ENCODE measurements around the gene ACSL4. TPM values are rescaled to one million over a fixed set of nuclear protein-coding genes. Genes with fewer than 3 reads are reported as not detected.
"Not testable (repeated sequence)": the region's sequence is repeated elsewhere in the genome, so short reads cannot be mapped to it uniquely, and the experiment has no call there.

The ACSL4 gene
- total RNA-seq, 1 donor from 2014 or later, result 87.7 TPM

DNA sequence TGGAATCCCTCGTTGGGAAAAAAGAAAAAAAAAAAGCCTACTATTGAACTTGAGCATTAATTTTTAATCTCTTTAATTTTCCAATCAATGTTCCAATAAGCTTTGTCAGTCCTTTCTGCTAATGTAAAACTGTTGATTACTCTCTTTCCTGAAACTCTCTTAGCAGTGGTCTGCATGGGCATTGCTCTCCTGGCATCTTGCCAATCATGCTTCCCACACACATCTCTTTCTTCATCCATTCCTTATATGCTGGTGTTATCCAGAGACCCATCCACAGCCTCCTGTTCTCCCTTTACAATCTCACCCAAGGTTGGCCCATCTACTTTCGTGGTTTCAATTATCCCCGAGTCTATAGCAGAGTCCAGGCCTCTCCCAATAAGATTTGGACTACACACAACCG, 76.3 kb downstream of the ACSL4 start:
- TF ChIP-seq CTCF (IDR thresholded peaks at IDR 0.05), result no peak
- intact Hi-C loops (cut with DNase I), result no loop called here
- peaks cover 23% of the 10 kb centered on the region for H3K36me3 ChIP-seq
- no peak overlapping the region for H3K27ac ChIP-seq
- DNase-seq (no peak), ATAC-seq (peak in 1 of 2 donors; percentile 16)
- H3K9me3 ChIP-seq, result no peaks in the 10 kb centered on the region
- H3K4me3 ChIP-seq, result no peak overlapping the region
- H3K4me1 ChIP-seq, result no peaks in the 10 kb centered on the region
- no peaks in the 10 kb centered on the region for H3K27me3 ChIP-seq (ENCODE audit: low read depth)

DNA sequence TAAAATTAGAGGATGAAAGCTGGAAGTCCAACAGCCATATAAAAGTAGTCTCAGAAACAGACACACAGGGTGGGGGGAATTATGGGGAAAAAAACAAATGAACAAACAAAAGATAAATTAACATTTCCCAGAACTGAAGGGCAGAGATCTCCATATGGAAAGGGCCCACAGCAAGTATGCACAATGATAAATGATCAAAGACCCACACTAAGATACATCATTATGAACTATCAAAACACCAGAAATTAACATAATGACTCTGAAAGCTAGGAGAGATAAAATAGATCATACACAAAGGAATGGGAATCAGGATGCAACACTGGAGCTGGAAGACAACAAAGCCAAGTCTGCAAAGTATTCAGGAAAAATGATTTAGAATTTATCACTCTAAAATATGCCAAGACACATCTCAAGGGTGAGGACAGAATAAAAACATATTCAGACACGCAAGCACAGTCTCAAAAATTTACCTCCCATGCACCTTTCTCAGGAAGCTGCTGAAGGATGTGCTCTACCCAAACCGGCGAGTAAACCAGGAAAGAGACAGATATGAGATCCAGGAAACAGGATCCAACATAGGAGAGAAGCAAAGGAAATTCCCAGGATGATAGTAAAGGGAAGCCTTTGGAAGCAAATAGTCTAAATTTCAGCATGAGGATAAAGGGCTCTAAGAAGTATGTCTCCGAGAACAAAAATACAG, 77.4 kb downstream of the ACSL4 start:
- no peaks in the 10 kb centered on the region for H3K4me1 ChIP-seq
- H3K36me3 ChIP-seq, result peaks cover 21% of the 10 kb centered on the region
- no peak overlapping the region for H3K27ac ChIP-seq
- DNase-seq (no peak), ATAC-seq (no peak)
- intact Hi-C loops (cut with DNase I), result no loop called here
- no peak for TF ChIP-seq CTCF (IDR thresholded peaks at IDR 0.05)
- H3K27me3 ChIP-seq (ENCODE audit: low read depth), result no peaks in the 10 kb centered on the region
- H3K9me3 ChIP-seq, result no peaks in the 10 kb centered on the region
- no peak overlapping the region for H3K4me3 ChIP-seq

DNA sequence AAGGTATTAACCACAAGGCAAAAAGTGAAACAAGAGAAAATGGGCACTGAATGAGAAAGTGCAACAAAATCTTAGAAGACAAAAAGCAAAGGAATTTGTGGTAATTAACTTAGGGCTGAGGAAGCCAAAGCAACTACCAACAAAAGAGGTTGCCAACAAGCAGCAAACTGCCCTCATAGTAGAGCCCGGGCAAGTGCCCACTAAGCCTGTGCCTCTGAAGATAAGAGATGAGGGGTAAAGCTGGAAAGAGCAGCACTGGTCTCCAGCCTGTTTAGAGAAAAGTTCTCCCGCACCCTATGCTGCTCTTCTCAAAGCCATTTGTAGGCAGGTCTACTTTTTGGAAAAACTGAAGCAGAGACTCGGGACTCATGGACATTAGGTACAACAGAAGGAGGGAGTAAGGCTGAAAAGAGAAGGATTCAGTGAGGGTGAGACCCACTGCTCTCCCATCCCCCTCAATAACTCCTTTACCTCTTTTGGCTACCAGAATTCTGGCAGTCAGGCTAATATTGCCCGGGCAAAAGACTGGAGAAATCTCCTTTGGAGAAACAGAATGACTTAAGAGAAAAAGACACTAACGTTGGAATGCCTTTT, 78.4 kb downstream of the ACSL4 start:
- Histone ChIP-seq H3K9me3 (no peaks in the 10 kb centered on the region), H3K36me3 (peaks cover 17% of the 10 kb centered on the region), H3K27ac (no peak overlapping the region), H3K4me3 (no peak overlapping the region), H3K4me1 (no peaks in the 10 kb centered on the region), H3K27me3 (ENCODE audit: low read depth) (no peaks in the 10 kb centered on the region)
- ATAC-seq (no peak), DNase-seq (no peak)
- intact Hi-C loops (cut with DNase I), result no loop called here
- no peak for TF ChIP-seq CTCF (IDR thresholded peaks at IDR 0.05)

GRCh38 chrX:109644671-109645070, 88.4 kb downstream of the ACSL4 start:
- H3K27ac ChIP-seq; H3K4me1 ChIP-seq; ATAC-seq; H3K36me3 ChIP-seq; H3K4me3 ChIP-seq; DNase-seq; H3K9me3 ChIP-seq; H3K27me3 ChIP-seq (ENCODE audit: low read depth); intact Hi-C loops (cut with DNase I): not testable (repeated sequence)

DNA sequence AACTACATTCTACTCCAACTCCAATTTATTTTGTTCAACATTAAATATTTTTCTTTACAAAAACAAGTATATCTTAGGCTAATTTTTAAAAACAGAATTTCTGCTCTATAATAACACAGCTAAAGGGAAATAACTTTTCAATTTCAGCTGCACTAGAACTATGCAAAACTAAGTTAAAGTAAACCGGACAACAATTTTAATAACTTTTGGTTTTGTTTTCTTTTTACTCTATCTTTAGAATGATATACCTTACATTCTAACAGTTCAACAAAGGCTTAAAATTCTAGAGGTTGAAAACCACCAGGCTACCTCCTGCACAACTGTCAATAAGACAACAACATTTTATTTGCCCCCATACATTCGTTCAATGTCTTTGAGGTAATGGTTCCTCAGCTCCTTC, 89.4 kb downstream of the ACSL4 start:
- DNase-seq (no peak), ATAC-seq (no peak)
- Histone ChIP-seq H3K27ac (no peak overlapping the region), H3K9me3 (no peaks in the 10 kb centered on the region), H3K4me1 (no peaks in the 10 kb centered on the region), H3K4me3 (no peak overlapping the region), H3K27me3 (ENCODE audit: low read depth) (no peaks in the 10 kb centered on the region), H3K36me3 (no peaks in the 10 kb centered on the region)
- no peak for TF ChIP-seq CTCF (IDR thresholded peaks at IDR 0.05)
- intact Hi-C loops (cut with DNase I), result no loop called here

- no peak for TF ChIP-seq CTCF (IDR thresholded peaks at IDR 0.05)
- no peaks in the 10 kb centered on the region for H3K36me3 ChIP-seq
- H3K4me3 ChIP-seq, result no peak overlapping the region
- ATAC-seq (no peak), DNase-seq (no peak)
- no peaks in the 10 kb centered on the region for H3K4me1 ChIP-seq
- H3K27ac ChIP-seq, result no peak overlapping the region
- intact Hi-C loops (cut with DNase I), result loop anchor here (10.0 kb wide), 1 partner anchor 153 kb away; the partner anchor contains the start of gene GUCY2F
- H3K9me3 ChIP-seq, result no peaks in the 10 kb centered on the region
- no peaks in the 10 kb centered on the region for H3K27me3 ChIP-seq (ENCODE audit: low read depth)
These were observed 94.9 kb downstream of the ACSL4 start for GRCh38 chrX:109638158-109638557.

DNA sequence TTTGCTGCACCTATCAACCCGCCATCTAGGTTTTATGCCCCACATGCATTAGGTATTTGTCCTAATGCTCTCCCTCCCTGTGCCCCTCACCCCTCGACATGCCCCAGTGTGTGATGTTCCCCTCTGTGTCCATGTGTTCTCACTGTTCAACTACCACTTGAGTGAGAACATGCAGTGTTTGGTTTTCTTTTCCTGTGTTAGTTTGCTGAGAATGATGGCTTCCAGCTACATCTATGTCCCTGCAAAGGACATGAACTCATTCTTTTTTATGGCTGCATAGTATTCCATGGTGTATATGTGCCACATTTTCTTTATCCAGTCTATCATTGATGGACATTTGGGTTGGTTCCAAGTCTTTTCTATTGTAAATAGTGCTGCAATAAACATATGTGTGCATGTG, 95.6 kb downstream of the ACSL4 start:
- not testable (repeated sequence) for H3K9me3 ChIP-seq; DNase-seq; H3K27ac ChIP-seq; H3K4me1 ChIP-seq; H3K36me3 ChIP-seq; H3K27me3 ChIP-seq (ENCODE audit: low read depth); ATAC-seq; H3K4me3 ChIP-seq
- intact Hi-C loops (cut with DNase I), result loop anchor here (10.0 kb wide), 1 partner anchor 153 kb away; the partner anchor contains the start of gene GUCY2F
